Stimulated activated CD8-positive, alpha-beta memory T cell treated with anti-CD3 and anti-CD28 coated beads, Interleukin-2, amount 100 ng/mL, for 1 hour (primary cell): ENCODE results near the gene PTPRK.
"Not testable (repeated sequence)": the region's sequence is repeated elsewhere in the genome, so short reads cannot be mapped to it uniquely, and the experiment has no call there.

Source experiments
- DNase-seq, 2 donors: peaks; one replicate each; pipeline ENCODE4 v3.0.0-alpha.2; 2020; ENCODE audit warnings: low read depth in 2 of 2

Gene PTPRK

GRCh38 chr6:128439627-128440026, 80.8 kb downstream of the PTPRK start:
- DNase-seq: no peak

GRCh38 chr6:128438393-128438792, 82.0 kb downstream of the PTPRK start:
- no peak for DNase-seq

- no peak for DNase-seq
Observed at GRCh38 chr6:128437685-128438084, 82.7 kb downstream of the PTPRK start.

GRCh38 chr6:128434752-128435151, 85.6 kb downstream of the PTPRK start:
- not testable (repeated sequence) for DNase-seq

- DNase-seq: no peak
Observed at GRCh38 chr6:128432394-128432793, 88.0 kb downstream of the PTPRK start.

GRCh38 chr6:128427139-128427538, 93.3 kb downstream of the PTPRK start:
- no peak for DNase-seq

- no peak for DNase-seq
Observed at GRCh38 chr6:128425856-128426255, 94.5 kb downstream of the PTPRK start.

GRCh38 chr6:128422871-128423270, 97.5 kb downstream of the PTPRK start:
- no peak for DNase-seq

- DNase-seq: no peak
Observed at GRCh38 chr6:128422200-128422599, 98.2 kb downstream of the PTPRK start.

GRCh38 chr6:128421788-128422187, 98.6 kb downstream of the PTPRK start:
- DNase-seq: no peak

- DNase-seq: no peak
Observed at GRCh38 chr6:128417698-128418097, 102.7 kb downstream of the PTPRK start.

GRCh38 chr6:128415387-128415786, 105.0 kb downstream of the PTPRK start:
- DNase-seq: no peak

GRCh38 chr6:128414943-128415342, 105.5 kb downstream of the PTPRK start:
- DNase-seq: no peak

GRCh38 chr6:128413291-128413690, 107.1 kb downstream of the PTPRK start:
- DNase-seq: no peak

GRCh38 chr6:128412680-128413079, 107.7 kb downstream of the PTPRK start:
- no peak for DNase-seq

GRCh38 chr6:128410584-128410983, 109.8 kb downstream of the PTPRK start:
- DNase-seq: no peak

GRCh38 chr6:128409003-128409402, 111.4 kb downstream of the PTPRK start:
- no peak for DNase-seq

- no peak for DNase-seq
Observed at GRCh38 chr6:128406453-128406852, 113.9 kb downstream of the PTPRK start.

- DNase-seq: no peak
Observed at GRCh38 chr6:128403618-128404444, 116.6 kb downstream of the PTPRK start.

- DNase-seq: no peak
Observed at GRCh38 chr6:128400875-128401274, 119.5 kb downstream of the PTPRK start.

- DNase-seq: no peak
Observed at GRCh38 chr6:128397996-128398395, 122.4 kb downstream of the PTPRK start.

GRCh38 chr6:128395596-128395995, 124.8 kb downstream of the PTPRK start:
- DNase-seq: no peak

- no peak for DNase-seq
Observed at GRCh38 chr6:128395188-128395587, 125.2 kb downstream of the PTPRK start.

GRCh38 chr6:128394167-128394566, 126.2 kb downstream of the PTPRK start:
- no peak for DNase-seq
